RCC 7860 (cell line): ENCODE results near the gene ATG7.
A peak's percentile ranks its signal among the peaks of the same experiment; 100 is the strongest.
"Not testable (repeated sequence)": the region's sequence is repeated elsewhere in the genome, so short reads cannot be mapped to it uniquely, and the experiment has no call there.

Experiments
- DNase-seq: peaks from one replicate; pipeline ENCODE4 v3.0.0-alpha.2; 2015; ENCODE audit warnings: low spot score
- FAIRE-seq: peaks from 2 replicates; lab custom pipeline; 2012; peaks lifted over from hg19 to GRCh38; lab: Jason Lieb, UNC

The ATG7 gene

GRCh38 chr3:11348877-11349276, 76.7 kb downstream of the ATG7 start:
- FAIRE-seq: not testable (repeated sequence)

GRCh38 chr3:11349446-11349845, 77.2 kb downstream of the ATG7 start:
- no peak for DNase-seq
- no peak for FAIRE-seq

More at GRCh38 chr3:11348877-11349276, 76.7 kb downstream of the ATG7 start:
- DNase-seq: not testable (repeated sequence)

GRCh38 chr3:11350374-11350773, 78.2 kb downstream of the ATG7 start:
- DNase-seq: no peak
- FAIRE-seq: no peak

GRCh38 chr3:11351451-11351850, 79.3 kb downstream of the ATG7 start:
- FAIRE-seq (no peak), DNase-seq (no peak)

GRCh38 chr3:11356269-11356668, 84.1 kb downstream of the ATG7 start:
- DNase-seq: no peak
- FAIRE-seq: no peak

GRCh38 chr3:11362600-11362999, 90.4 kb downstream of the ATG7 start:
- DNase-seq: no peak
- FAIRE-seq: no peak

- DNase-seq: no peak
- FAIRE-seq: no peak
Observed at GRCh38 chr3:11363715-11364114, 91.5 kb downstream of the ATG7 start.

- FAIRE-seq (no peak), DNase-seq (no peak)
Observed at GRCh38 chr3:11364181-11364580, 92.0 kb downstream of the ATG7 start.

GRCh38 chr3:11367143-11367693, 95.0 kb downstream of the ATG7 start:
- FAIRE-seq: no peak
- no peak for DNase-seq

- DNase-seq: no peak
- no peak for FAIRE-seq
Observed at GRCh38 chr3:11370191-11370590, 98.0 kb downstream of the ATG7 start.

GRCh38 chr3:11370966-11371365, 98.8 kb downstream of the ATG7 start:
- FAIRE-seq: no peak
- DNase-seq: no peak

GRCh38 chr3:11371747-11372146, 99.5 kb downstream of the ATG7 start:
- no peak for FAIRE-seq
- DNase-seq: no peak

GRCh38 chr3:11373235-11373634, 101.0 kb downstream of the ATG7 start:
- no peak for FAIRE-seq
- DNase-seq: no peak

GRCh38 chr3:11373654-11374053, 101.5 kb downstream of the ATG7 start:
- FAIRE-seq: no peak

GRCh38 chr3:11375333-11376088, 103.3 kb downstream of the ATG7 start:
- DNase-seq: no peak
- no peak for FAIRE-seq

More at GRCh38 chr3:11373654-11374053, 101.5 kb downstream of the ATG7 start:
- no peak for DNase-seq

- FAIRE-seq: no peak
- DNase-seq: no peak
Observed at GRCh38 chr3:11377719-11378118, 105.5 kb downstream of the ATG7 start.

GRCh38 chr3:11379238-11379823, 107.1 kb downstream of the ATG7 start:
- peak; percentile 69 for FAIRE-seq

GRCh38 chr3:11379824-11380701, 107.9 kb downstream of the ATG7 start:
- FAIRE-seq: no peak
- DNase-seq: no peak

More at GRCh38 chr3:11379238-11379823, 107.1 kb downstream of the ATG7 start:
- DNase-seq: peak; percentile 34

- DNase-seq: no peak
- no peak for FAIRE-seq
Observed at GRCh38 chr3:11381141-11381540, 108.9 kb downstream of the ATG7 start.

- no peak for FAIRE-seq
- DNase-seq: no peak
Observed at GRCh38 chr3:11381563-11381962, 109.4 kb downstream of the ATG7 start.

- FAIRE-seq (no peak), DNase-seq (no peak)
Observed at GRCh38 chr3:11382146-11382745, 110.0 kb downstream of the ATG7 start.
